Fibroblast of pulmonary artery (primary cell): Measurements from ENCODE around the gene PANK3.

ENCODE experiments used
- DNase-seq: peaks from one replicate; pipeline ENCODE4 v3.0.0-alpha.2; 2010; ENCODE audit warnings: low read depth
- H3K4me3 ChIP-seq: replicated peaks from 2 replicates; pipeline ENCODE4 v1.5.1; 2011; ENCODE audit warnings: low read depth, mild to moderate bottlenecking, control low read depth, low read length, moderate library complexity
- TF ChIP-seq, protein P1 (sequence below): IDR thresholded peaks from 2 replicates; pipeline ENCODE4 v1.5.1; 2011; ENCODE audit warnings: mild to moderate bottlenecking, control low read depth, low read length, inconsistent platforms; ENCODE audit errors: missing control alignments

The PANK3 gene

DNA sequence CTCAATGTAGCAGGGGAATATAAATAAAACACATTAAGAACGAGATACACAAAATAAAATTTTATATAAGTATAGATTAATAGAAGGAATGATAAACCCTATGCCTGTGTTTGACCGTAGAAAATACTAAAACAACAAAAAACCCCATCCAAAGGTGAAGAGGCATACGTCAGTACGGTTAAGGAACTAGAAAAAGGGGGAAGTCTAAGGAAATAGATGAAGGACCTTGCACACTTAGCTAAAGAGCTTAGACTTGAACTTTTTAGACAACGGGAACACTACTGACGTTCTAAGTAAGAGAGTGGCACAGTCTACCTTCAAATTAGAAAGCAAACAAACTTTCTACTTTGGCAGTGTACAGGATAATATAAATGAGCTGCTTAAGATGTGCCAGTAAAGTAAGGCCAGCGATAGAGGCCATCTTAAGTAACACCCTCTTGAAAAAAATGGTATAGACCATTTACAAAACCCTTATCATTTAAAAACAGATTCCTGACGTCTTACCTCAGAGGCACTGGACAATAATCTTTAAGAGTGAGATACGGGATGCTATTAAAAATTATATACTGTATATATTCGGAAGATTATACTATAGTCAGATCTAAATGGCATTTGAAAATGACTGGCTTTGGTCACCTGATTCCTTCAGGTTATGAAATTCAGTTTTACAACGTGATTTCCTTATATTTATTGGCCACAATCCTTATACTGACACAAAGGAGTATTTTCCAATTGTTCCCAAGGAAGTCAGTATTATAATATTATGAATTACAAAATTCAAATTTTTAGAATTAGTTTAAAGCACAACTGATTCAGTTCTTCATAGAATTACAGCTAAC lies 8.5 kb downstream of the PANK3 start:
- DNase-seq: no peak
- H3K4me3 ChIP-seq: no peak overlapping the region
- TF ChIP-seq, protein P1, sequence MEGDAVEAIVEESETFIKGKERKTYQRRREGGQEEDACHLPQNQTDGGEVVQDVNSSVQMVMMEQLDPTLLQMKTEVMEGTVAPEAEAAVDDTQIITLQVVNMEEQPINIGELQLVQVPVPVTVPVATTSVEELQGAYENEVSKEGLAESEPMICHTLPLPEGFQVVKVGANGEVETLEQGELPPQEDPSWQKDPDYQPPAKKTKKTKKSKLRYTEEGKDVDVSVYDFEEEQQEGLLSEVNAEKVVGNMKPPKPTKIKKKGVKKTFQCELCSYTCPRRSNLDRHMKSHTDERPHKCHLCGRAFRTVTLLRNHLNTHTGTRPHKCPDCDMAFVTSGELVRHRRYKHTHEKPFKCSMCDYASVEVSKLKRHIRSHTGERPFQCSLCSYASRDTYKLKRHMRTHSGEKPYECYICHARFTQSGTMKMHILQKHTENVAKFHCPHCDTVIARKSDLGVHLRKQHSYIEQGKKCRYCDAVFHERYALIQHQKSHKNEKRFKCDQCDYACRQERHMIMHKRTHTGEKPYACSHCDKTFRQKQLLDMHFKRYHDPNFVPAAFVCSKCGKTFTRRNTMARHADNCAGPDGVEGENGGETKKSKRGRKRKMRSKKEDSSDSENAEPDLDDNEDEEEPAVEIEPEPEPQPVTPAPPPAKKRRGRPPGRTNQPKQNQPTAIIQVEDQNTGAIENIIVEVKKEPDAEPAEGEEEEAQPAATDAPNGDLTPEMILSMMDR: no peak

- no peak overlapping the region for H3K4me3 ChIP-seq
- no peak for DNase-seq
- TF ChIP-seq, protein P1: no peak
Observed at GRCh38 chr5:168568738-168569137, 10.4 kb downstream of the PANK3 start.

DNA sequence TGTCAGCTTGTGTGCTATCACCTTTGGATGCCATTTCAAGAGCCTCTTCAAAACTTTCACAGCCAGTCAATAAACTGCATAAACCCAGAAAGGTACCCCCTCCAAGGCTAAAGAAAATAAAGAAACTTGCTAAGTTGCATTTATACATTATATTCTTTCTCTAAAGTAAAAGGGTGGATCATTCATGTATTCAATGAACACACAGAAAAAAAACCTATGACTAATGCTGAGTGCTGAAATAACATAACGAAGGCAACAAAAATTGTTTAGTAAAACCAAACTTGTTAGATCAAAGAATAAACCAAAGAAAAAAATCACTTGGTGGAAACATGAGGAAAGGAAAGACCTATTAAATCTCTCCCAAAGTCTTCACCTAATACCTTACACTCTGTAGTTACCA lies 15.2 kb downstream of the PANK3 start:
- no peak overlapping the region for H3K4me3 ChIP-seq
- TF ChIP-seq, protein P1: no peak
- no peak for DNase-seq

GRCh38 chr5:168562279-168562678 lies 16.9 kb downstream of the PANK3 start:
- DNase-seq: no peak
- no peak overlapping the region for H3K4me3 ChIP-seq
- TF ChIP-seq, protein P1: no peak

DNA sequence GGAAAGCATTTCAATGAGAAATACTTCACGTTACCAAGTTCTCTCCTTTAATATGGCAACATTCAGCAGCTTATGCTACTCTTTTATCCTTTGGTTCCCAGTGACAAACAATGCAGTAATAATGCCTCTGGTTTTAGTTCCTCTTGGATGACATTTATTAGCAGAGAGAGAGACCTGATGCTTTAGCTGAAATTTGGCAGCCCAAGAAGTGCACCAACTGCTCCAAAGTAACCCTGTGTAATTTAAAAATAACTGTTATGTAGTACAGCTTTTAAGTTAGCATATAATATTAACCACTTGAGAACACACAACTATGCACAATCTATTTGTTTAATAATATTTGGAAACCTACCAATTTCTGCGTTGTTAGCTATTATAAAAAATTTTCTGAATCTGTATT lies 21.8 kb downstream of the PANK3 start:
- DNase-seq: no peak

GRCh38 chr5:168553377-168554130 lies 25.6 kb downstream of the PANK3 start:
- DNase-seq: no peak
- H3K4me3 ChIP-seq: no peak overlapping the region
- TF ChIP-seq, protein P1: no peak

More for the DNA sequence above, 21.8 kb downstream of the PANK3 start:
- H3K4me3 ChIP-seq: no peak overlapping the region
- TF ChIP-seq, protein P1: no peak
